Skeletal muscle satellite cell (primary cell): ENCODE data around the gene KIF26A.

Source experiments
- H3K27me3 ChIP-seq: 2 replicates; pipeline ENCODE4 v1.7.0; 2013; ENCODE audit warnings: low read length; ENCODE audit not compliant: control insufficient read depth, insufficient read depth
- H3K36me3 ChIP-seq: 2 replicates; pipeline ENCODE4 v1.7.0; 2013; ENCODE audit warnings: mild to moderate bottlenecking, control low read depth, low read length; ENCODE audit not compliant: insufficient read depth
- H3K4me1 ChIP-seq: 2 replicates; pipeline ENCODE4 v1.7.0; 2013; ENCODE audit warnings: low read length; ENCODE audit not compliant: control insufficient read depth, insufficient read depth
- H3K4me2 ChIP-seq: 2 replicates; pipeline ENCODE4 v1.7.0; 2013; ENCODE audit warnings: mild to moderate bottlenecking, low read length
- H3K4me3 ChIP-seq: 2 replicates; pipeline ENCODE4 v1.7.0; 2013; ENCODE audit warnings: low read length
- H3K9ac ChIP-seq: 2 replicates; pipeline ENCODE4 v1.7.0; 2013; ENCODE audit warnings: mild to moderate bottlenecking, low read depth, low read length, moderate library complexity
- H3K9me3 ChIP-seq: replicated peaks from 2 replicates; pipeline ENCODE4 v1.7.0; 2013; ENCODE audit warnings: mild to moderate bottlenecking, control low read depth, low read length

The KIF26A gene

DNA sequence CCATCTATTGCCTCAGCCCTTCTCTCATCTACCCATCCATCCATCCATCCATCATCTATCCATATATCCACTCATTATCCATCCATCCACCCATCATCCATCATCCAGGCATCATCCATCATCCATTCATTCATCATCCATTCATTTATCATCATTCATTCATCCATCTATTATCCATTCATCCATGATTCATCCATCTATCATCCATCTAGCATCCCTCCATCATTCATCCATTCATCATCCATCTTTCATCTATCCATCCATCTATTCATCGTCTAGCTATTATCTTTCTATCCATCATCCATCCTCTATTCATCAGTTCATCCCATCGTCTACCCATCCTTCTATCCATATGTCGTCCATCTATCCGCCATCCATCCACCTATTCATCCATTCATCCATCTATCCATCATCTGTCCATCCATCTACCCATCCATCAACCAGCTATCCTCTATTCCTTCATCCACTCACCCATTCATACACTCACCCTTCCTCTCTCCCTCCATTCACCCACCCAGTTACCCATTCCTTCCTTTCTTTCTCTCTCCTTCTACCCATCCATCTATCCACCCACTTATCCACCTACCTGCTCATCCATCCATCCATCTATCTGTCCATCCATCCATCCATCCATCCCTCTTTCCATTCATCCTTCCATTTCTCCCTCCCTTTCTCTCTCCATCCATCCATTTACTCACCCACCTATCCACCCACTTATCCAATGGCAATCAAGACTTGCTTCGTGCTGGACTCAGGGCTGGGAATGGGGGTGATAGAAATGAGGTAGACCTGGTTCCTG lies 59.3 kb downstream of the KIF26A start:
- Histone ChIP-seq H3K4me3 (no peak overlapping the region), H3K27me3 (no peaks in the 10 kb centered on the region), H3K4me1 (no peaks in the 10 kb centered on the region), H3K4me2 (no peak overlapping the region), H3K36me3 (no peaks in the 10 kb centered on the region), H3K9ac (no peak overlapping the region), H3K9me3 (no peaks in the 10 kb centered on the region)

DNA sequence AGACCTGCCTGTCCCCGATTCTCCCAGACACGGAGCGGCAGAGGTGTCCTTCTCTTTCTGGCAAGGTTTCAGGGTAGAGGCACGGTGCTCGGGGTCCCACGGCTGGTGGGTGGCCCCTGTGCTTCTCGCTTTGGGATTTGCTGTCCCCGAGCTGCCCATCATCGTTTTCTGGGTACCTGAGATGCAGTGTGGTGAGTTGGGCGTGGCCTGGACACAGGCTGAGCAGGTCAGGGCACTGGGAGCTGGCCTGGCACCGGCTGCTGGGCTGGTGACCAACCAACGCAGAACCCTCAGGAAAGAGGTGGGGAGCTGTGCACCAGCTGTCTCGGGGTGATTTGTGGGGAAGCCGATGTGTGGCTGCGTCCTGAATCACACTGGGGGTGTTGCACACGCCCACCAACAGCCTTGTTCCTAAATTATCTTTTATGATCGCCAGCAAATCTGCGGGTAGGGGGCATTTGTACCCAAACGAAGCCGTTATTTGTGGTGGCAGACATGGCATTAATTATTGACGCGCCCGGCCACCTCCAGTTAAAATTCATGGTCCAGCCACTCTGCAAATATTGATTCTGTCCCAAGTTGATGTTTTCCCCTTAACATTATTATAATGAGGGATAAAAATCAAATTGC lies 61.0 kb downstream of the KIF26A start:
- H3K4me1 ChIP-seq: no peaks in the 10 kb centered on the region
- H3K27me3 ChIP-seq: no peaks in the 10 kb centered on the region
- no peaks in the 10 kb centered on the region for H3K36me3 ChIP-seq
- no peak overlapping the region for H3K9ac ChIP-seq
- H3K9me3 ChIP-seq: no peaks in the 10 kb centered on the region
- no peak overlapping the region for H3K4me3 ChIP-seq
- no peak overlapping the region for H3K4me2 ChIP-seq

DNA sequence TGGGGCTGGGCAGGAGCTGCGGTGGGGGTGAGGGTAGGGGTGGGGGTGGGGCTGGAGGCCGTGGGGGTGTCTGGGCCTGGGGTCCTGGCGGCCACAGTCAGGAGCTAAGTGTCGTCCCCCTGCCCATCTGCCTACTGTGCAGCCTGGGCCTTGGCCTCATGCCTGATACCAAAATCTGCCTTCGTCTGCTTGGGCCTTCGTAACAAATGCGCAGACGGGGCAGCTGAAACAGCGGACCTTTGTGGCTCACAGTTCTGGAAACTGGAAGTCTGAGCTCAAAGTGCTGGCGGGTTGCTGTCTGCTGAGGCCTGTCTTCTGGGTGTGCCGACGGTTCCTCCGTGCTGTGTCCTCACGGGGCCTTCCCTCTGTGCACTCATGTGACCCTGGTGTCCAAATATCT lies 61.7 kb downstream of the KIF26A start:
- no peaks in the 10 kb centered on the region for H3K4me1 ChIP-seq
- H3K4me2 ChIP-seq: no peak overlapping the region
- no peaks in the 10 kb centered on the region for H3K9me3 ChIP-seq
- H3K4me3 ChIP-seq: no peak overlapping the region
- H3K27me3 ChIP-seq: no peaks in the 10 kb centered on the region
- no peak overlapping the region for H3K9ac ChIP-seq
- H3K36me3 ChIP-seq: no peaks in the 10 kb centered on the region

DNA sequence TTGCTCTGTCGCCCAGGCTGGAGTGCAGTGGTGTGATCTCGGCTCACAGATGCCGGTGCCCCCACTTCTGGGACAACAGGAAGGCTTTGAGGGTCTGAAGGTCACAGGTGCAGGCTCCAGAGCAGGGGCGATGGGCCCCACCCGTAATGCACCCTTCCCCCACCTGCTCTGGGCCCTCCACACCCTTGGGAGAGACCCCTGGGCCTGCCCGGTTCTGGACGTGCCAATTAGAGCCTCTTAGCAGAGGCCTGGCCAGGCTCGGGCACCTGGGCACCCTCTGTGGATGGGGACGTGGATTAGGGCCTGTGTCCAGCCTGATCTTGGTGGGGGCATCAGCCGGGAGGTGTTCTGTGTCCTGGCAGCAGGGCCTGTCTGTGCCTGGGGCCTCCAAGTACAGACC lies 62.2 kb downstream of the KIF26A start:
- no peaks in the 10 kb centered on the region for H3K27me3 ChIP-seq
- no peaks in the 10 kb centered on the region for H3K4me1 ChIP-seq
- no peaks in the 10 kb centered on the region for H3K9me3 ChIP-seq
- no peak overlapping the region for H3K4me2 ChIP-seq
- no peaks in the 10 kb centered on the region for H3K36me3 ChIP-seq
- H3K9ac ChIP-seq: no peak overlapping the region
- no peak overlapping the region for H3K4me3 ChIP-seq

DNA sequence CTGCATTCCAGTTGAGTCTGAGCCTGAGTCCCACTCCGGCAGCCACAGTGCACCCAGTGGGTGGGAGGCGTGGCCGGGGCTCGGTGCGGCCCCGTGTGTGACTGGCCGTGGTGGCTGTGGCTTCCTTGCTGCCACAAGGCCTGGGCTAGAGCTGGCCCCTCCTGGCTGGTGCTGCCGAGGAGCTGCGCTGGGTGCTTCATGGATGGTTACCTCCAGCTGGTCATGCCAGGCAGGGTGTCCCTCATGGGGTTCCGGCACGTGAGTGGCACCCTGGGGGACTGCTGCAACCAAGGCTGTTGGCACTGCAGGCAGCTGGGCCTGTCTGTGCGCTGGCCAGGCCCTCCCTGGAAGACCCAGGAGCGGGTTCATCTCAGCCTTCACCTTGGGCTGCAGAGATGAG lies 62.7 kb downstream of the KIF26A start:
- H3K36me3 ChIP-seq: no peaks in the 10 kb centered on the region
- no peaks in the 10 kb centered on the region for H3K9me3 ChIP-seq
- no peaks in the 10 kb centered on the region for H3K27me3 ChIP-seq
- no peak overlapping the region for H3K4me2 ChIP-seq
- no peak overlapping the region for H3K9ac ChIP-seq
- no peak overlapping the region for H3K4me3 ChIP-seq
- no peaks in the 10 kb centered on the region for H3K4me1 ChIP-seq

DNA sequence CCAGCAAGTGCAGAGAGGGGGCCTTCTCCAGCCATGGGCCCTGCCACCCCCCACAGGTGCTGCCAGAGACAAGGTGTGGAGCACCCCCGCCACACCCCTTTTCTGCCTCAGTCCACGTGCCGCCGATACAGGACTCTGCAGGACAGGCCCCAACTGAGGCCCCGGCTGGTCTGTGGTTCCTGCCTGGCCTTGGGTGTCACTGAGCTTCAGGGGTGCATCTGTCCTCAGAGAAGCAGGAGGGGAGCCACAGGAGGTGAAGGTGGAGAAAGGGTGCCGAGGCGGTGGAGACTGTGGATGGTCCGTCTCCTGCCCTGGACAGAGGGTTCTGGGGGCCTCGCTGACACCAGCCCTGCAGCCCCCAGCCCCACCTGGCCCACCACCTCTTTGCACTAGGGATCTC lies 63.1 kb downstream of the KIF26A start:
- H3K36me3 ChIP-seq: no peaks in the 10 kb centered on the region
- no peak overlapping the region for H3K9ac ChIP-seq
- H3K27me3 ChIP-seq: no peaks in the 10 kb centered on the region
- H3K4me1 ChIP-seq: no peaks in the 10 kb centered on the region
- H3K4me3 ChIP-seq: no peak overlapping the region
- no peak overlapping the region for H3K4me2 ChIP-seq
- H3K9me3 ChIP-seq: no peaks in the 10 kb centered on the region

DNA sequence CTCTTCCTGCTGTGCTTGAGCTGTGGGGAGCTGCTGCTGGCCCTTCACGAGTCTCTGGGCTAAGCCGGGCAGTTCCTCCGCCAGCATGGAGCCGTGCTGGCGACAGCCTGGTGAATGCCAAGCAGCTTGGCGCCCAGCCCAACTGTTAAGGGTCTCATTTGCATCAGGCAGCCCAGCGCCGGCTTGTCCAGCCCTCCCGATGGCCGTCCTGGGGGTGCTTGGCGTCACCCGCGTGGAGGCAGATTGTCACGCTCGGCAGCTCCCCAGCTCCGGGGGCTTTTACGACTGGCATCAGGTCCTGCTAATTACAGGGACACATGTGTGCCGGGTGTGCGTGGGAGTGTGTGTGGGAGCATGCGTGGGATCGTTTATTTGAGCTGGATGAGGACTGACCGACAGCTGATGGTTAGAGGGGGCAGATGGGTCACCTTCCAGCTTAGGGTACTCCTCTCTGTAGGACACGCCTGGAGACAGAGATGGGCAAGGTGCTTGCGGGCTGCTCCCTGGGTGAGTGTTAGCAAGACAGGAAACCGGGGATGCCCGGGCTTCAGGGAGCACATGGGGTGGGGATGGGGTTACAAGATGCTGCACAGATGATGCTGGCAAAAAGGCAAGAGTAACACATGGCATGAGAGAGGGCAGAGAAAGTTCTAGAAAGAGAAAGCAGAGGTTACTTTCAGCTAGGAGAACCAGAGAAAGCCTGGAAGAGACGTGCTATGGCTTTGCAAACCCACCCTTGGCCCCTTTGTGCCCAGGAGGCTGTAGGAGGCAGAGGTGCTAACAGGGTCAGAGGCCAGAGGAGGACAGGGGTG lies 64.1 kb downstream of the KIF26A start:
- Histone ChIP-seq H3K27me3 (no peaks in the 10 kb centered on the region), H3K9me3 (no peaks in the 10 kb centered on the region), H3K9ac (no peak overlapping the region), H3K36me3 (no peaks in the 10 kb centered on the region), H3K4me2 (no peak overlapping the region), H3K4me1 (no peaks in the 10 kb centered on the region), H3K4me3 (no peak overlapping the region)

DNA sequence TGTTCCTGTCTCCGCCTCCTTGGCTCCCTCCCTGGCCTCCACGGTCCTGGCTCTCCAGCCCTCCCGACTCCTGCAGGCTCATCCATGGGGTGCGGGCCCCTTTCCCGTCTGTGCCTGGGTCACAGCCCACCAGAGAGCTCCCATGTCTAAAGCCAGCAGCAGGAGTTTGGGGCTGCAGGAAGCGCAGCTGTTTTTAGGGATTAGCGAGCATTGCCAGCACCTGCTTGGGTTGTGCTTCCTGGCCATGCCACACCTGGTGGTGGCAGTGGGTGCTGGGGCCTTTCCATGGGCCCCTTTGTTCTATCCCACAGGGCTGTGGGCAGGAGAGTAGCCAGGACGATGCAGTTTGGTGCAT lies 64.7 kb downstream of the KIF26A start:
- no peaks in the 10 kb centered on the region for H3K9me3 ChIP-seq

DNA sequence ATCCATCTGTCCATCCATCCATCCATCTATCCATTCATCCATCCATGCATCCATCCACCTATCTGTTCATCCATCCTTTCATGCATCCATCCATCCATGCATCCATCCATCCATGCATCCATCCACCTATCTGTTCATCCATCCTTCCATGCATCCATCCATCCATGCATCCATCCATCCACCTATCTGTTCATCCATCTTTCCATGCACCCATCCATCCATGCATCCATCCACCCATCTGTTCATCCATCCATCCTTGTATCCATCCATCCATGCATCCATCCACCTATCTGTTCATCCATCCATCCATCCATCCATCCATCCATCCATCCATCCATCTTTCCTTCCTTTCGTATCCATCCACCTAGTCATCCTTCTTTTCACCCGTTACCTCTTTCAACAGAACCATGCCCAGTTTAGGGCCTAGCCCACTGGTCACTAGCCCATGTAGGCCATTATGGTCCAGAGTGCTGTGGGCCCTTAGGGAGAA lies 66.3 kb downstream of the KIF26A start:
- Histone ChIP-seq H3K9me3 (no peaks in the 10 kb centered on the region), H3K27me3 (no peaks in the 10 kb centered on the region), H3K36me3 (no peaks in the 10 kb centered on the region), H3K9ac (no peak overlapping the region), H3K4me1 (no peaks in the 10 kb centered on the region), H3K4me2 (no peak overlapping the region), H3K4me3 (no peak overlapping the region)

More for the DNA sequence above, 64.7 kb downstream of the KIF26A start:
- H3K4me1 ChIP-seq: no peaks in the 10 kb centered on the region
- no peak overlapping the region for H3K9ac ChIP-seq
- no peak overlapping the region for H3K4me2 ChIP-seq
- H3K36me3 ChIP-seq: no peaks in the 10 kb centered on the region
- H3K27me3 ChIP-seq: no peaks in the 10 kb centered on the region
- no peak overlapping the region for H3K4me3 ChIP-seq

DNA sequence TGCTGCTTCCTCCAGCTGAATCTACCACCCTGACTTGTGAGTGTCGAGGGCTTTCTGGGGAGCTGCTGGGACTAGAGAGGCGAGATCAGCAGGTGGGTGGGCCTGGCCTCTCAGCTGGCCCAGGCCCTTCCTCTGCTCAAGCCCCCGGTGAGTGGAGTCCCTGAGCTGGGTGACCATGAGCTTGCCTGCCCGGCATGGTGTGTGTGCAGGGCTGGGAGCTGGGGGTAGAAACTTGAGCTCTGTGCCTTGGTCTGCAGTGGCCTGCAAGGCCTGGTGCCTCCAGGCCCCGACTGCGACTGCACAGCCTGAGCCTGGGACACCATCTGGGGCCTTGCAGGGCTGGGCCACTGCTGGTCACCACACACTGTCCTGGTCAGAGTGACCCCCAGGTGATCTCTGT lies 67.4 kb downstream of the KIF26A start:
- no peak overlapping the region for H3K4me3 ChIP-seq
- no peak overlapping the region for H3K4me2 ChIP-seq
- H3K9ac ChIP-seq: no peak overlapping the region
- H3K4me1 ChIP-seq: no peaks in the 10 kb centered on the region
- no peaks in the 10 kb centered on the region for H3K36me3 ChIP-seq
- H3K27me3 ChIP-seq: no peaks in the 10 kb centered on the region
- no peaks in the 10 kb centered on the region for H3K9me3 ChIP-seq

DNA sequence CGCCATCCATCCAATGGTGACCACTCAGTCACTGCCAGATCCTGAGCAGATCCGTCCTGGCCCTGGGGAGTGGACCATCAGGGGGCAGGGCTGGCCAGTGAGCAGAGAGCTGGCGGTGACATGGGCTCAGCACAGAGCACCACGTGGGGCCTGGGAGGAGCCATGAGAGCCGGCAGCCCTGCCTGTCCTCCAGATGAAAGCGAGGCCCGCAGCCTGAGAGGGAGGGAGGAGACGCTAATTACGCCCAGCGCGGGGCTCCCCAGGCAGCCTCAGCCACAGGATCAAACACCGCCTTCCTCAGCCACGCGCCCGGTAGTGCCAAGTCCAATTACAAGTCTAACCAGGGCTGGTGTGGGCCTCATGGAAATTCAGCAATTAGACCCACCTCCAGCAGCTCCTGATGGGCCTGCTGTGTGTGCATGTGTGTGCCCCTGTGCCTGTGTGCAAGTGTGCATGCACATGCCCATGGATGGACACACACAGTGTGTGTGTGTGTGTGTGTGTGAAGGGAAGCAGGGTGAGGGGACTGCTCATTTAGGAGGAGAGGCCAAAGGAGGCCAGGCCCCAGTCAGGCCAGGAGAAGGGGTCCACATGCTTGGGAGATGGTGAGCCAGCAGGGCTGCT lies 68.0 kb downstream of the KIF26A start:
- no peak overlapping the region for H3K4me2 ChIP-seq
- H3K4me1 ChIP-seq: no peaks in the 10 kb centered on the region
- no peaks in the 10 kb centered on the region for H3K9me3 ChIP-seq
- no peak overlapping the region for H3K4me3 ChIP-seq
- H3K36me3 ChIP-seq: no peaks in the 10 kb centered on the region
- H3K9ac ChIP-seq: no peak overlapping the region
- no peaks in the 10 kb centered on the region for H3K27me3 ChIP-seq
